Liver (tissue), 5 donors: ENCODE data around the gene MAP3K19. TPM values are rescaled to one million over a fixed set of nuclear protein-coding genes. Genes with fewer than 3 reads are reported as not detected.

Experiments
- HNF4A ChIP-seq, 2 donors: conservative IDR thresholded peaks; 2 replicates each; pipeline ENCODE4 v1.6.1; 2016; ENCODE audit warnings: antibody characterized with exemption in 2 of 2, mild to moderate bottlenecking in 2 of 2
- YY1 ChIP-seq: IDR thresholded peaks from 2 replicates; pipeline ENCODE4 v1.6.1; 2016; ENCODE audit warnings: antibody characterized with exemption, mild to moderate bottlenecking
- polyA plus RNA-seq, 2 donors: library from polyadenylated mRNA; stranded (reverse) in 1 of 2; unstranded in 1 of 2; fragments of 200-250 nt in 1 of 2; fragments of >200 nt in 1 of 2; fragmentation: Nextera tagmentation in 1 of 2; extraction: Ambion mirVana in 1 of 2; gene quantifications; one replicate each; pipeline versions ENCODE4 v1.2.1 to v1.2.3, GENCODE V29; 2013 to 2015
- total RNA-seq, 2 donors: library from RNA; depleted of rRNA; stranded (reverse); fragments of >200 nt; gene quantifications; one replicate each; pipeline ENCODE4 v1.2.3, GENCODE V29; 2014
- TF ChIP-seq, protein P1 (sequence below): IDR thresholded peaks from 2 replicates; pipeline ENCODE4 v1.6.1; 2016; ENCODE audit warnings: antibody characterized with exemption
- donor health status: healthy.
- donor health status: healthy.
- donor health status: healthy.

Gene MAP3K19
- total and polyA plus RNA-seq, 4 donors: not detected

GRCh38 chr2:134917360-134917865 lies 129.8 kb downstream of the MAP3K19 start (continued):
- TF ChIP-seq, protein P1, sequence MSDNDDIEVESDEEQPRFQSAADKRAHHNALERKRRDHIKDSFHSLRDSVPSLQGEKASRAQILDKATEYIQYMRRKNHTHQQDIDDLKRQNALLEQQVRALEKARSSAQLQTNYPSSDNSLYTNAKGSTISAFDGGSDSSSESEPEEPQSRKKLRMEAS: no peak
- TF ChIP-seq HNF4A (conservative IDR thresholded peaks at IDR 0.05) (peak; percentile 13 to 16), YY1 (no peak)

Other genes starting within 250 kb of the MAP3K19 start
- 10 to 100 TPM; 11.9 to 91.4 TPM for gene ACMSD, start 208.8 kb downstream of the MAP3K19 start, total RNA-seq
- gene ACMSD, start 208.8 kb downstream of the MAP3K19 start, polyA plus RNA-seq: 10 to 100 TPM; 69.9 to 81.7 TPM
- gene CCNT2, start 128.6 kb downstream of the MAP3K19 start, total RNA-seq: 10 to 100 TPM; 20.6 to 33.0 TPM
- gene CCNT2, start 128.6 kb downstream of the MAP3K19 start, polyA plus RNA-seq: 1 to 10 TPM; 6.0 to 9.1 TPM
- 10 to 100 TPM; 19.3 to 30.0 TPM for gene RAB3GAP1, start 4.8 kb upstream of the MAP3K19 start, total RNA-seq
- gene RAB3GAP1, start 4.8 kb upstream of the MAP3K19 start, polyA plus RNA-seq: 10 to 100 TPM in 1 of 2 donors, 1 to 10 TPM in 1; 8.8 to 10.8 TPM